Lower leg skin (tissue), 3 donors: ENCODE data around the gene TSPAN31.

Experiments
- CTCF ChIP-seq, 3 donors: fragments of 450-650 bp; IDR thresholded peaks; one replicate each; pipeline ENCODE4 v1.5.1; 2016; ENCODE audit warnings: antibody characterized with exemption in 3 of 3, mild to moderate bottlenecking in 3 of 3, moderate library complexity in 2 of 3
- POLR2A ChIP-seq, 2 donors: fragments of 450-650 bp; IDR thresholded peaks; one replicate each; pipeline ENCODE4 v1.6.1; 2016 to 2017; ENCODE audit warnings: antibody characterized with exemption in 2 of 2, mild to moderate bottlenecking in 1 of 2, moderate library complexity in 1 of 2

DNA sequence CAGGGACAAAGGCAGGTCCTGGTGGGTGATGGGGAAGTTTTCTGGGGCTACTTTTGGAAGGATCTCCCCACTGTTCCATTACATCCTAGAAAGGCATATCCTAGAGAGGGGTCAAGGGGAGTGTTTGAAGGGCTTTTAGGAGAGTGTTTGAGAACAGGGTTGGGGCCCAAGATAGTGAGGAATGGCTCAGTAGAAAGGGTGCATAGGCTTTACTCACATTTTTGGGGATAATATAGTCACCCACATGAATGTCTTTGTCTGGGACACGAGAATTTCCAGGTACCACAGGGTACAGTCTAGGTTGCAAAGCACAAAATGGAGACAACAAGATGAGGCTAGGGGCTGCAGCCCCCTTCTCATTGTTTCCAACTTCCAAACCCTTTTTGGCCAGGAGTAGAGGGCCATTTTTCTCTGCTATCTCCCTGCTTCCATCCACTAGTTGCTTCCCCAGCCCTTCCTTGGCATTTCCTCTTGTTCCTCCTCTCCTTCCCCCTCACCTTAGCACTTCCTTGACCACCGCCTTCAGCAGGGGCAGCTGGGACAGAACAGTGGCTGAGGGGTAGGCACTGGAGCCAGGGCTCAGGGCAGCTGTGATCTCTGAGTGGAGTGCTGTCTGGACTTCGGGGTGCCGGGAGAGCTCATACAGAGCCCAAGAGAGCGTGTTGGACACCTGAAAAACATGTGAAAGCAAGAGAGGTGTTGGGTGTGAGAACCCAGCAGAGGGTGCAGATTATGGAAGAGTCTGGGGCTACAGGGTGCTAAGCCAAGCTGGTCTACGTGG, 19.2 kb downstream of the TSPAN31 start:
- TF ChIP-seq CTCF (IDR thresholded peaks at IDR 0.05) (no peak), POLR2A (IDR thresholded peaks at IDR 0.05) (no peak)
